Stimulated activated CD4-positive, alpha-beta T cell treated with anti-CD3 and anti-CD28 coated beads, Interleukin-12 subunit alpha, Interleukin-12 subunit beta, amount 100 ng/mL, for 4 hours (primary cell): ENCODE results near the gene BPIFA3.

Experiments
- DNase-seq: peaks from one replicate; pipeline ENCODE4 v3.0.0-alpha.2; 2020

The BPIFA3 gene

GRCh38 chr20:33267701-33268100 lies 50.5 kb downstream of the BPIFA3 start:
- no peak for DNase-seq

GRCh38 chr20:33272155-33272873 lies 55.2 kb downstream of the BPIFA3 start:
- no peak for DNase-seq

- no peak for DNase-seq
These were observed 56.1 kb downstream of the BPIFA3 start for GRCh38 chr20:33273117-33273851.

- DNase-seq = no peak
These were observed 58.1 kb downstream of the BPIFA3 start for GRCh38 chr20:33275215-33275614.

- no peak for DNase-seq
These were observed 58.7 kb downstream of the BPIFA3 start for GRCh38 chr20:33275871-33276270.

- DNase-seq = no peak
These were observed 59.4 kb downstream of the BPIFA3 start for GRCh38 chr20:33276303-33277113.
